Small intestine (tissue), 7 donors: ENCODE measurements around the gene CMTM7. TPM values are rescaled to one million over a fixed set of nuclear protein-coding genes. Genes with fewer than 3 reads are reported as not detected.
"Not testable (repeated sequence)": the region's sequence is repeated elsewhere in the genome, so short reads cannot be mapped to it uniquely, and the experiment has no call there.

ENCODE experiments used
- DNase-seq, 2 donors: peaks; one replicate each; pipeline versions ENCODE4 v3.0.0 to v3.0.0-alpha.2; 2013
- FAIRE-seq: peaks from 2 replicates; lab custom pipeline; 2012; peaks lifted over from hg19 to GRCh38; lab: Jason Lieb, UNC
- H3K27ac ChIP-seq, 3 donors: one replicate each; pipeline ENCODE4 v1.5.1; 2013; ENCODE audit warnings: low read length in 2 of 3, mild to moderate bottlenecking in 2 of 3, control low read depth in 1 of 3, inconsistent platforms in 1 of 3, low read depth in 1 of 3, moderate library complexity in 1 of 3
- H3K27me3 ChIP-seq, 3 donors: one replicate each; pipeline ENCODE4 v1.6.1; 2013; ENCODE audit warnings: low read length in 3 of 3, inconsistent platforms in 1 of 3; ENCODE audit not compliant: control insufficient read depth in 3 of 3, insufficient read depth in 3 of 3
- H3K36me3 ChIP-seq, 3 donors: one replicate each; pipeline ENCODE4 v1.6.1; 2013; ENCODE audit warnings: low read length in 3 of 3, inconsistent platforms in 1 of 3, low read depth in 1 of 3, mild to moderate bottlenecking in 1 of 3, moderate library complexity in 1 of 3; ENCODE audit not compliant: control insufficient read depth in 3 of 3, insufficient read depth in 2 of 3
- H3K4me1 ChIP-seq, 3 donors: one replicate each; pipeline ENCODE4 v1.6.1; 2013; ENCODE audit warnings: low read length in 2 of 3, inconsistent platforms in 1 of 3, low read depth in 1 of 3, mild to moderate bottlenecking in 1 of 3, moderate library complexity in 1 of 3; ENCODE audit not compliant: control insufficient read depth in 3 of 3, insufficient read depth in 2 of 3
- H3K4me3 ChIP-seq, 3 donors: one replicate each; pipeline ENCODE4 v1.5.1; 2013; ENCODE audit warnings: low read length in 3 of 3, control low read depth in 1 of 3, inconsistent platforms in 1 of 3, low read depth in 1 of 3, mild to moderate bottlenecking in 1 of 3, moderate library complexity in 1 of 3
- H3K9me3 ChIP-seq, 2 donors: one replicate each; pipeline ENCODE4 v1.6.1; 2013; ENCODE audit warnings: low read depth in 1 of 2, low read length in 1 of 2; ENCODE audit not compliant: control insufficient read depth in 2 of 2, insufficient read depth in 1 of 2
- WGBS, 3 donors: extraction: QIAGEN DNeasy Blood & Tissue Kit; methylation state at CpG; one replicate each; pipeline ENCODE4 v1.1.7; 2013; 5-methylcytosine and 5-hydroxymethylcytosine counted together
- polyA plus RNA-seq, 4 donors: library from polyadenylated mRNA; stranded (reverse) in 3 of 4; unstranded in 1 of 4; fragments of 200-250 nt in 3 of 4; fragments of 120-200 nt in 1 of 4; gene quantifications; one replicate each; pipeline versions ENCODE4 v1.2.1 to v1.2.3, GENCODE V29; 2013
- donor health status: healthy with polysubstance abuse.
- donor health status: control.
- donor health status: control.
- donor health status: Bipolar disorder and iron deficiency.
- donor health status: healthy.

Gene CMTM7
- polyA plus RNA-seq, 4 donors: 2.0 to 8.2 (median 4.5) TPM

GRCh38 chr3:32432711-32433530 lies 41.3 kb downstream of the CMTM7 start:
- Histone ChIP-seq H3K27ac (peak overlapping the region in 2 of 3 donors; percentile 85 to 86), H3K27me3 (no peaks in the 10 kb centered on the region), H3K36me3 (peaks cover 0 to 6% (median 0%) of the 10 kb centered on the region in 3 donors), H3K4me3 (no peak overlapping the region), H3K4me1 (no peaks in the 10 kb centered on the region), H3K9me3 (no peaks in the 10 kb centered on the region)
- peak in 1 of 2 donors; percentile 49 for DNase-seq
- WGBS, 3 donors: 73 to 87% (median 76%) methylated on average over 12 of the region's 12 CpGs
- no peak for FAIRE-seq

- peaks cover 0 to 6% (median 0%) of the 10 kb centered on the region in 3 donors for H3K36me3 ChIP-seq
- H3K27me3 ChIP-seq: no peaks in the 10 kb centered on the region
- DNase-seq (no peak), FAIRE-seq (no peak)
- no peaks in the 10 kb centered on the region for H3K4me1 ChIP-seq
- H3K4me3 ChIP-seq: no peak overlapping the region
- no peak overlapping the region for H3K27ac ChIP-seq
- 94 to 98% (median 96%) methylated on average over 4 of the region's 4 CpGs for WGBS, 3 donors
- no peaks in the 10 kb centered on the region for H3K9me3 ChIP-seq
Observed at GRCh38 chr3:32434206-32434605, 42.6 kb downstream of the CMTM7 start.

- DNase-seq (no peak), FAIRE-seq (no peak)
- no peak overlapping the region for H3K4me3 ChIP-seq
Observed at GRCh38 chr3:32435911-32436815, 44.5 kb downstream of the CMTM7 start.

GRCh38 chr3:32436816-32437189 lies 45.1 kb downstream of the CMTM7 start:
- Histone ChIP-seq H3K9me3 (no peaks in the 10 kb centered on the region), H3K4me3 (no peak overlapping the region), H3K27ac (no peak overlapping the region), H3K27me3 (no peaks in the 10 kb centered on the region), H3K4me1 (no peaks in the 10 kb centered on the region), H3K36me3 (peaks cover 0 to 4% (median under 1%) of the 10 kb centered on the region in 3 donors)
- DNase-seq (no peak), FAIRE-seq (no peak)
- WGBS, 3 donors: 86 to 93% (median 92%) methylated on average over 4 of the region's 4 CpGs

More at GRCh38 chr3:32435911-32436815, 44.5 kb downstream of the CMTM7 start:
- Histone ChIP-seq H3K9me3 (no peaks in the 10 kb centered on the region), H3K4me1 (no peaks in the 10 kb centered on the region), H3K27ac (peak overlapping the region in 1 of 3 donors; percentile 12), H3K36me3 (peaks cover 0 to 6% (median 0%) of the 10 kb centered on the region in 3 donors), H3K27me3 (no peaks in the 10 kb centered on the region)
- 64 to 70% (median 65%) methylated on average over 4 of the region's 4 CpGs for WGBS, 3 donors

GRCh38 chr3:32437896-32438295 lies 46.2 kb downstream of the CMTM7 start:
- 83 to 84% (median 84%) methylated on average over 7 of the region's 7 CpGs for WGBS, 3 donors
- DNase-seq (no peak), FAIRE-seq (no peak)
- Histone ChIP-seq H3K27ac (no peak overlapping the region), H3K4me3 (no peak overlapping the region), H3K27me3 (no peaks in the 10 kb centered on the region), H3K4me1 (no peaks in the 10 kb centered on the region), H3K36me3 (peaks cover 0 to 2% (median 0%) of the 10 kb centered on the region in 3 donors), H3K9me3 (no peaks in the 10 kb centered on the region)

GRCh38 chr3:32438596-32439344 lies 47.1 kb downstream of the CMTM7 start:
- FAIRE-seq (no peak), DNase-seq (no peak)
- Histone ChIP-seq H3K36me3 (peaks cover 0 to 2% (median 0%) of the 10 kb centered on the region in 3 donors), H3K4me1 (no peaks in the 10 kb centered on the region), H3K27ac (no peak overlapping the region), H3K27me3 (no peaks in the 10 kb centered on the region), H3K9me3 (no peaks in the 10 kb centered on the region), H3K4me3 (no peak overlapping the region)
- 58 to 77% (median 66%) methylated on average over 10 of the region's 10 CpGs for WGBS, 3 donors

- not testable (repeated sequence) for H3K27me3 ChIP-seq, DNase-seq, FAIRE-seq, H3K9me3 ChIP-seq, H3K36me3 ChIP-seq, H3K4me1 ChIP-seq, H3K4me3 ChIP-seq
- 86 to 94% (median 89%) methylated on average over 4 of the region's 4 CpGs for WGBS, 3 donors
- H3K27ac ChIP-seq: peak overlapping the region in 1 of 3 donors; percentile 4
Observed at GRCh38 chr3:32439421-32439820, 47.8 kb downstream of the CMTM7 start.
